DND-41 (cell line): ENCODE data around the gene NUP85.

ENCODE experiments used
- CTCF ChIP-seq: IDR thresholded peaks from 2 replicates; pipeline ENCODE4 v1.5.1; 2012; ENCODE audit warnings: borderline replicate concordance, low read length, moderate library complexity, mild to moderate bottlenecking; ENCODE audit not compliant: poor library complexity, severe bottlenecking; ENCODE audit errors: extremely low read depth
- EZH2 ChIP-seq: IDR thresholded peaks from 3 replicates; pipeline ENCODE4 v1.6.1; 2012; ENCODE audit warnings: borderline replicate concordance, low read depth, mild to moderate bottlenecking, moderate library complexity, low read length, inconsistent platforms; ENCODE audit not compliant: severe bottlenecking

DNA sequence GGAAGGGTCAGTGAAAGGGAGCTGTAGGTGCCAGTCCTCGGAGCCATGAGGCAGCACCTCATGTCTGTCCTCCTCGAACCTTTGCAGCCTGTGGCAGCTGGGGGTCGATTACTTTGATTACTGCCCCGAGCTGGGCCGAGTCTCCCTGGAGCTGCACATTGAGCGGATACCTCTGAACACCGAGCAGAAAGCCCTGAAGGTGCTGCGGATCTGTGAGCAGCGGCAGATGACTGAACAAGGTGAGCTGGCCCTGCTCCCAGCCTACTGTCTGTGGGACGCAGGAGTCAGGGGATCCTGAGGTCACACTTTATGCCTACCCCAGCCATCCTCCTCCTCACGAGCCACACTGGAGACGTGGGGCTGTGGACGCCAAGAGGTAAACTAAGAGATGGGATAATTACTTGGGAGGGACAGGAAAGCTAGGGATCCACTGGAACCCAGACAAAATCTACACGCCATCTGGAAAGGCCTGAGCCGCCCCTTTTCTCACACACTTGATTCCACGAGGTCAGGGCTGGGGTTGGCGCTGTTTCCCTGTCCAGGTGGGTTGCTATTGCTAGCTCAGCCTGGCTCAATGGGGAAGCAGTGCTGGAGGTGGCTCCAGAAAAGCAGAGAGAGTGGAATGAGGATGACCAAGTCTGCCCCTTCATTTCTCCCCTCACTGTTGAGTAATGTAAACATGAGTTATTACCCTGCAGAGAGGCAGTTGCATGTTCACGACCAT, 26.4 kb downstream of the NUP85 start:
- TF ChIP-seq CTCF (no peak), EZH2 (no peak)
